ELR (cell line): Measurements from ENCODE around the gene ZNF662.
A peak's percentile ranks its signal among the peaks of the same experiment; 100 is the strongest.

ENCODE experiments used
- DNase-seq: peaks from one replicate; pipeline ENCODE4 v3.0.0-alpha.2; 2015; ENCODE audit warnings: low read depth

Gene ZNF662

GRCh38 chr3:42906070-42906847 is at the start of gene ZNF662:
Gene ZNF662, plus strand, starts transcription at chr3:42906142. Its CDS starts 1,973 bp downstream, at chr3:42908115.
- DNase-seq, result peak; percentile 11

- no peak for DNase-seq
Measured at GRCh38 chr3:42856544-42856943, 49.4 kb upstream of the ZNF662 start.

GRCh38 chr3:42864321-42864950 is 41.5 kb upstream of the ZNF662 start:
- DNase-seq, result no peak

GRCh38 chr3:42865256-42865655 is 40.7 kb upstream of the ZNF662 start:
- DNase-seq, result no peak

GRCh38 chr3:42867138-42867537 is 38.8 kb upstream of the ZNF662 start:
- DNase-seq, result no peak

- DNase-seq, result no peak
Measured at GRCh38 chr3:42868841-42869240, 37.1 kb upstream of the ZNF662 start.

GRCh38 chr3:42871592-42872196 is 34.2 kb upstream of the ZNF662 start:
- DNase-seq, result no peak

- DNase-seq, result no peak
Measured at GRCh38 chr3:42872718-42873117, 33.2 kb upstream of the ZNF662 start.

- no peak for DNase-seq
Measured at GRCh38 chr3:42873221-42873982, 32.5 kb upstream of the ZNF662 start.

- DNase-seq, result no peak
Measured at GRCh38 chr3:42874749-42875148, 31.2 kb upstream of the ZNF662 start.

GRCh38 chr3:42875325-42876151 is 30.4 kb upstream of the ZNF662 start, which contains the start of gene CYP8B1:
Gene CYP8B1, minus strand, starts transcription at chr3:42875879. Its CDS starts 63 bp downstream, at chr3:42875816.
- DNase-seq, result no peak

- DNase-seq, result no peak
Measured at GRCh38 chr3:42876401-42876800, 29.5 kb upstream of the ZNF662 start.

- no peak for DNase-seq
Measured at GRCh38 chr3:42876940-42877720, 28.8 kb upstream of the ZNF662 start.

- DNase-seq, result no peak
Measured at GRCh38 chr3:42877881-42878280, 28.1 kb upstream of the ZNF662 start.

- DNase-seq, result no peak
Measured at GRCh38 chr3:42880183-42880582, 25.8 kb upstream of the ZNF662 start.

- DNase-seq, result peak; percentile 86
Measured at GRCh38 chr3:42880601-42881451, 25.1 kb upstream of the ZNF662 start.

GRCh38 chr3:42883251-42883930 is 22.6 kb upstream of the ZNF662 start:
- peak; percentile 5 for DNase-seq

GRCh38 chr3:42884324-42884723 is 21.6 kb upstream of the ZNF662 start:
- DNase-seq, result no peak

- no peak for DNase-seq
Measured at GRCh38 chr3:42886294-42886822, 19.6 kb upstream of the ZNF662 start.
